ENCODE data around the gene PLXNA4.

Gene PLXNA4

GRCh38 chr7:132185150-132185549, 391.1 kb downstream of the PLXNA4 start:
- no peak overlapping the region for H3K4me3 ChIP-seq (ENCODE audit: low read depth, low read length)
- no peak for DNase-seq (ENCODE audit: low read depth)
- no peak for TF ChIP-seq CTCF (conservative IDR thresholded peaks at IDR 0.05; ENCODE audit: low read depth, low read length)

- DNase-seq (ENCODE audit: low read depth): no peak
- no peak overlapping the region for H3K4me3 ChIP-seq (ENCODE audit: low read depth, low read length)
- no peak for TF ChIP-seq CTCF (conservative IDR thresholded peaks at IDR 0.05; ENCODE audit: low read depth, low read length)
These were observed 392.4 kb downstream of the PLXNA4 start for GRCh38 chr7:132183781-132184380.

- TF ChIP-seq CTCF (conservative IDR thresholded peaks at IDR 0.05; ENCODE audit: low read depth, low read length): no peak
- H3K4me3 ChIP-seq (ENCODE audit: low read depth, low read length): no peak overlapping the region
- no peak for DNase-seq (ENCODE audit: low read depth)
These were observed 393.3 kb downstream of the PLXNA4 start for GRCh38 chr7:132182992-132183391.

- no peak for DNase-seq (ENCODE audit: low read depth)
- H3K4me3 ChIP-seq (ENCODE audit: low read depth, low read length): no peak overlapping the region
- no peak for TF ChIP-seq CTCF (conservative IDR thresholded peaks at IDR 0.05; ENCODE audit: low read depth, low read length)
These were observed 394.2 kb downstream of the PLXNA4 start for GRCh38 chr7:132181946-132182685.

GRCh38 chr7:132181371-132181770, 394.9 kb downstream of the PLXNA4 start:
- DNase-seq (ENCODE audit: low read depth): no peak
- no peak overlapping the region for H3K4me3 ChIP-seq (ENCODE audit: low read depth, low read length)
- TF ChIP-seq CTCF (conservative IDR thresholded peaks at IDR 0.05; ENCODE audit: low read depth, low read length): no peak

- TF ChIP-seq CTCF (conservative IDR thresholded peaks at IDR 0.05; ENCODE audit: low read depth, low read length): no peak
- no peak for DNase-seq (ENCODE audit: low read depth)
These were observed 395.8 kb downstream of the PLXNA4 start for GRCh38 chr7:132180481-132180880.

GRCh38 chr7:132179681-132180080, 396.6 kb downstream of the PLXNA4 start:
- H3K4me3 ChIP-seq (ENCODE audit: low read depth, low read length): no peak overlapping the region
- DNase-seq (ENCODE audit: low read depth): no peak
- no peak for TF ChIP-seq CTCF (conservative IDR thresholded peaks at IDR 0.05; ENCODE audit: low read depth, low read length)

More at GRCh38 chr7:132180481-132180880, 395.8 kb downstream of the PLXNA4 start:
- no peak overlapping the region for H3K4me3 ChIP-seq (ENCODE audit: low read depth, low read length)

All from choroid plexus epithelial cell (primary cell).